Panc1 (cell line): Measurements from ENCODE around the gene LCOR.

Experiments
- POLR2AphosphoS5 ChIP-seq: IDR thresholded peaks from 2 replicates; pipeline ENCODE4 v1.6.1; 2012; ENCODE audit warnings: mild to moderate bottlenecking, low read depth, low read length, moderate library complexity
- SIN3A ChIP-seq: IDR thresholded peaks from 2 replicates; pipeline ENCODE4 v1.6.1; 2012; ENCODE audit warnings: low read depth, mild to moderate bottlenecking, low read length, moderate library complexity, borderline replicate concordance; ENCODE audit not compliant: insufficient read depth
- TCF7L2 ChIP-seq: IDR thresholded peaks from 2 replicates; pipeline ENCODE4 v1.6.1; 2011; ENCODE audit warnings: mild to moderate bottlenecking, low read depth, low read length, inconsistent platforms
- TF ChIP-seq, protein P1 (sequence below): fragments of 450-650 bp; IDR thresholded peaks from 2 replicates; pipeline ENCODE4 v1.5.1; 2017; ENCODE audit warnings: mild to moderate bottlenecking
- TF ChIP-seq, protein P2 (sequence below), 2 experiments: IDR thresholded peaks; 2 replicates each; pipeline ENCODE4 v1.6.1; 2011 to 2012; ENCODE audit warnings: low read depth in 2 of 2, control low read depth in 1 of 2, low read length in 1 of 2, mild to moderate bottlenecking in 1 of 2, moderate library complexity in 1 of 2; ENCODE audit not compliant: insufficient read depth in 1 of 2

DNA sequence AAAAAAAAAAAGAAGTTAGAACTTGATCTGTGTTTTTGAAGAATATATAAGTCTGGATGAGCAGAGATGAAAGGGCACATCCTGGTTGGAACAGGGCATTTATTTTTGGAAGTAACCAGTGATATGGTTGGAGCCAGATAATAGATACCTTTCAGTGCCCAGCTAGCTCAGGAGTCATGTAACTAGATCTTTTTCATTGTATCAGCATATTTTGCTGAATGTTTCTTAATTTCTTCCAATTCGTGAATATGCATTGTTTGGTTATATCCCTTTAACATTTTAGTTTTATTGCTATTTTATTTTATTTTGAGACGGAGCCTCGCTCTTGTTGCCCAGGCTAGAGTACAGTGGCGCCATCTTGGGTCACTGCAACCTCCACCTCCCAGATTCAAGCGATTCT is 81.8 kb downstream of the LCOR start:
- TF ChIP-seq SIN3A (no peak), POLR2AphosphoS5 (no peak), TCF7L2 (no peak)
- TF ChIP-seq, protein P1, sequence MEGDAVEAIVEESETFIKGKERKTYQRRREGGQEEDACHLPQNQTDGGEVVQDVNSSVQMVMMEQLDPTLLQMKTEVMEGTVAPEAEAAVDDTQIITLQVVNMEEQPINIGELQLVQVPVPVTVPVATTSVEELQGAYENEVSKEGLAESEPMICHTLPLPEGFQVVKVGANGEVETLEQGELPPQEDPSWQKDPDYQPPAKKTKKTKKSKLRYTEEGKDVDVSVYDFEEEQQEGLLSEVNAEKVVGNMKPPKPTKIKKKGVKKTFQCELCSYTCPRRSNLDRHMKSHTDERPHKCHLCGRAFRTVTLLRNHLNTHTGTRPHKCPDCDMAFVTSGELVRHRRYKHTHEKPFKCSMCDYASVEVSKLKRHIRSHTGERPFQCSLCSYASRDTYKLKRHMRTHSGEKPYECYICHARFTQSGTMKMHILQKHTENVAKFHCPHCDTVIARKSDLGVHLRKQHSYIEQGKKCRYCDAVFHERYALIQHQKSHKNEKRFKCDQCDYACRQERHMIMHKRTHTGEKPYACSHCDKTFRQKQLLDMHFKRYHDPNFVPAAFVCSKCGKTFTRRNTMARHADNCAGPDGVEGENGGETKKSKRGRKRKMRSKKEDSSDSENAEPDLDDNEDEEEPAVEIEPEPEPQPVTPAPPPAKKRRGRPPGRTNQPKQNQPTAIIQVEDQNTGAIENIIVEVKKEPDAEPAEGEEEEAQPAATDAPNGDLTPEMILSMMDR, result no peak
- TF ChIP-seq, protein P2, sequence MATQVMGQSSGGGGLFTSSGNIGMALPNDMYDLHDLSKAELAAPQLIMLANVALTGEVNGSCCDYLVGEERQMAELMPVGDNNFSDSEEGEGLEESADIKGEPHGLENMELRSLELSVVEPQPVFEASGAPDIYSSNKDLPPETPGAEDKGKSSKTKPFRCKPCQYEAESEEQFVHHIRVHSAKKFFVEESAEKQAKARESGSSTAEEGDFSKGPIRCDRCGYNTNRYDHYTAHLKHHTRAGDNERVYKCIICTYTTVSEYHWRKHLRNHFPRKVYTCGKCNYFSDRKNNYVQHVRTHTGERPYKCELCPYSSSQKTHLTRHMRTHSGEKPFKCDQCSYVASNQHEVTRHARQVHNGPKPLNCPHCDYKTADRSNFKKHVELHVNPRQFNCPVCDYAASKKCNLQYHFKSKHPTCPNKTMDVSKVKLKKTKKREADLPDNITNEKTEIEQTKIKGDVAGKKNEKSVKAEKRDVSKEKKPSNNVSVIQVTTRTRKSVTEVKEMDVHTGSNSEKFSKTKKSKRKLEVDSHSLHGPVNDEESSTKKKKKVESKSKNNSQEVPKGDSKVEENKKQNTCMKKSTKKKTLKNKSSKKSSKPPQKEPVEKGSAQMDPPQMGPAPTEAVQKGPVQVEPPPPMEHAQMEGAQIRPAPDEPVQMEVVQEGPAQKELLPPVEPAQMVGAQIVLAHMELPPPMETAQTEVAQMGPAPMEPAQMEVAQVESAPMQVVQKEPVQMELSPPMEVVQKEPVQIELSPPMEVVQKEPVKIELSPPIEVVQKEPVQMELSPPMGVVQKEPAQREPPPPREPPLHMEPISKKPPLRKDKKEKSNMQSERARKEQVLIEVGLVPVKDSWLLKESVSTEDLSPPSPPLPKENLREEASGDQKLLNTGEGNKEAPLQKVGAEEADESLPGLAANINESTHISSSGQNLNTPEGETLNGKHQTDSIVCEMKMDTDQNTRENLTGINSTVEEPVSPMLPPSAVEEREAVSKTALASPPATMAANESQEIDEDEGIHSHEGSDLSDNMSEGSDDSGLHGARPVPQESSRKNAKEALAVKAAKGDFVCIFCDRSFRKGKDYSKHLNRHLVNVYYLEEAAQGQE (IDR thresholded peaks at IDR 0.05; ENCODE audit: insufficient read depth in 1 of 2, low read depth in 2 of 2, low read length in 1 of 2), result no peak
